Neural crest cell (in vitro differentiated cells): Measurements from ENCODE around the gene FCER2. TPM values are rescaled to one million over a fixed set of nuclear protein-coding genes. Genes with fewer than 3 reads are reported as not detected.

Experiments used
- DNase-seq: peaks from one replicate; pipeline ENCODE4 v3.0.0; 2021; ENCODE audit warnings: low read depth, mixed read lengths, low spot score
- H3K27ac Mint-ChIP-seq: one replicate; pipeline ENCODE4 v1.8.0; 2021; ENCODE audit warnings: mild to moderate bottlenecking, mixed read lengths; ENCODE audit not compliant: unreplicated experiment
- H3K27me3 Mint-ChIP-seq: 2 replicates; pipeline ENCODE4 v1.8.0; 2021; ENCODE audit warnings: low read depth, mild to moderate bottlenecking, mixed read lengths
- H3K36me3 Mint-ChIP-seq: 2 replicates; pipeline ENCODE4 v1.8.0; 2021; ENCODE audit warnings: low read depth, mild to moderate bottlenecking, mixed read lengths
- H3K4me1 Mint-ChIP-seq: 2 replicates; pipeline ENCODE4 v1.8.0; 2021; ENCODE audit warnings: mixed read lengths
- H3K4me3 Mint-ChIP-seq: one replicate; pipeline ENCODE4 v1.8.0; 2021; ENCODE audit warnings: mild to moderate bottlenecking, mixed read lengths
- H3K9me3 Mint-ChIP-seq: 2 replicates; pipeline ENCODE4 v1.8.0; 2021; ENCODE audit warnings: mixed read lengths
- CTCF ChIP-seq: fragments of 200-600 bp; sonication (generic); conservative IDR thresholded peaks from 2 replicates; pipeline ENCODE4 v1.5.0; 2021; ENCODE audit warnings: antibody characterized with exemption, mild to moderate bottlenecking
- total RNA-seq: library from RNA; stranded (reverse); gene quantifications from 2 replicates; pipeline ENCODE4 v1.2.1, GENCODE V29; 2021

Gene FCER2
- total RNA-seq, 1 donor from 2014 or later = not detected

- no peak overlapping the region for H3K27ac Mint-ChIP-seq
- H3K4me3 Mint-ChIP-seq = no peak overlapping the region
- H3K36me3 Mint-ChIP-seq = no peaks in the 10 kb centered on the region
- H3K4me1 Mint-ChIP-seq = no peaks in the 10 kb centered on the region
- H3K27me3 Mint-ChIP-seq = peaks cover 91% of the 10 kb centered on the region
- TF ChIP-seq CTCF = no peak
- H3K9me3 Mint-ChIP-seq = no peaks in the 10 kb centered on the region
- DNase-seq = no peak
Observed at GRCh38 chr19:7736148-7736547, 34.2 kb upstream of the FCER2 start.

GRCh38 chr19:7734220-7735203 lies 32.6 kb upstream of the FCER2 start:
- DNase-seq = no peak
- H3K27ac Mint-ChIP-seq = no peak overlapping the region
- TF ChIP-seq CTCF = no peak
- H3K4me1 Mint-ChIP-seq = no peaks in the 10 kb centered on the region
- H3K27me3 Mint-ChIP-seq = peaks cover 89% of the 10 kb centered on the region
- no peaks in the 10 kb centered on the region for H3K9me3 Mint-ChIP-seq
- H3K36me3 Mint-ChIP-seq = no peaks in the 10 kb centered on the region
- no peak overlapping the region for H3K4me3 Mint-ChIP-seq

GRCh38 chr19:7733376-7733775 lies 31.4 kb upstream of the FCER2 start:
- H3K27me3 Mint-ChIP-seq = peaks cover 91% of the 10 kb centered on the region
- no peak overlapping the region for H3K27ac Mint-ChIP-seq

GRCh38 chr19:7732045-7732444 lies 30.1 kb upstream of the FCER2 start, which contains the start of gene CLEC4G:
Gene CLEC4G (minus strand): TSS chr19:7732110. CDS start chr19:7732102, 8 bp downstream.
- Mint-ChIP-seq H3K9me3 (no peaks in the 10 kb centered on the region), H3K27ac (no peak within 1 kb of the TSS), H3K4me3 (no peak within 1 kb of the TSS), H3K27me3 (peaks cover 93% of the 10 kb centered on the region), H3K36me3 (no peaks in the 10 kb centered on the region), H3K4me1 (no peaks in the 10 kb centered on the region)
- TF ChIP-seq CTCF = no peak
- DNase-seq = no peak

More at GRCh38 chr19:7733376-7733775, 31.4 kb upstream of the FCER2 start:
- Mint-ChIP-seq H3K9me3 (no peaks in the 10 kb centered on the region), H3K4me3 (no peak overlapping the region), H3K4me1 (no peaks in the 10 kb centered on the region), H3K36me3 (no peaks in the 10 kb centered on the region)
- DNase-seq = no peak
- TF ChIP-seq CTCF = no peak

- no peaks in the 10 kb centered on the region for H3K9me3 Mint-ChIP-seq
- no peak for DNase-seq
- H3K4me3 Mint-ChIP-seq = no peak overlapping the region
- H3K27me3 Mint-ChIP-seq = peaks cover 90% of the 10 kb centered on the region
- H3K27ac Mint-ChIP-seq = no peak overlapping the region
- H3K36me3 Mint-ChIP-seq = no peaks in the 10 kb centered on the region
- no peaks in the 10 kb centered on the region for H3K4me1 Mint-ChIP-seq
- no peak for TF ChIP-seq CTCF
Observed at GRCh38 chr19:7731615-7732014, 29.7 kb upstream of the FCER2 start.
